ENCODE results near the gene PLEKHH2. TPM values are rescaled to one million over a fixed set of nuclear protein-coding genes. Genes with fewer than 3 reads are reported as not detected.

Gene PLEKHH2
- 1.2 and 1.8 TPM in 2 replicates for total RNA-seq

DNA sequence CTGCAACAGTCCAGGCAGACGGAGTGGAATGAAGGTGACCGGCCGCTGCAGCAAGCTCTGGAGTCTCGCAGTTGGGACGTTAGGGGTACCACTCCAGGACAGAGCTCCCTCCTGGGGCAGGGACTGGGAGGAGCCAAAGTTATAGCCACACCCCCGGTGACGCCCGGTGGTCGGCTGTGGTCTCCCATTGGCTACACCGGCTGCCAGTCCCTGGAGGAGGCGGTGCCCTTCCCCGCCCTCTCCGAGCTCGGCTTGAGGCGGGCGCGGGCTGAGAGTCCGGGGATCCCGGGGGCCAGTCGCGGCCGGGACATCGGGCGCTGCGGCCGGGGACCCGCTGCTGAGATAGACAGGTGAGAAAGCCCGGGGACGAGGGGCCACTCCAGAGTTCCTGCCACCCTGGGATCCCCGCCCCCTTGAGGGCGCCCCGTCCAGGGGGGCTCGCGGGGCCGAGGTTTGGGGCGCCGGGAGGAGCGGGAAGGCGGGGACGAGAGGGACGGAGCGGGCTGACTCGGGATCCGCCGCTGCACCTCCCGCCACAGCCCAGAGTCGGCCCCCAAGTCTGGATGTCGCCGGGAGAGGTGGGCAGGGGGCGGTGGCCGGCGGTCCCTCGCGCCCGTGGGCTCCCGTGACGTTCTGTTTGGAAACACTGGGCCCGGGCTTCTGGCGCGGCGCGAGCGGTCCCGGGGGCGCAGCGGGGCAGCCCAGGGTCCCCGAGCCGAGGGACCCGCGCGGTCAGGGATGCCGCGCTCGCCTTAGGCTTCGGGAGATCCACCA, at the start of gene PLEKHH2:
Gene PLEKHH2 (plus strand): TSS at position 231 of the 774 bp plus-strand sequence. CDS start 7,414 bp downstream, outside the sequence.

DNA sequence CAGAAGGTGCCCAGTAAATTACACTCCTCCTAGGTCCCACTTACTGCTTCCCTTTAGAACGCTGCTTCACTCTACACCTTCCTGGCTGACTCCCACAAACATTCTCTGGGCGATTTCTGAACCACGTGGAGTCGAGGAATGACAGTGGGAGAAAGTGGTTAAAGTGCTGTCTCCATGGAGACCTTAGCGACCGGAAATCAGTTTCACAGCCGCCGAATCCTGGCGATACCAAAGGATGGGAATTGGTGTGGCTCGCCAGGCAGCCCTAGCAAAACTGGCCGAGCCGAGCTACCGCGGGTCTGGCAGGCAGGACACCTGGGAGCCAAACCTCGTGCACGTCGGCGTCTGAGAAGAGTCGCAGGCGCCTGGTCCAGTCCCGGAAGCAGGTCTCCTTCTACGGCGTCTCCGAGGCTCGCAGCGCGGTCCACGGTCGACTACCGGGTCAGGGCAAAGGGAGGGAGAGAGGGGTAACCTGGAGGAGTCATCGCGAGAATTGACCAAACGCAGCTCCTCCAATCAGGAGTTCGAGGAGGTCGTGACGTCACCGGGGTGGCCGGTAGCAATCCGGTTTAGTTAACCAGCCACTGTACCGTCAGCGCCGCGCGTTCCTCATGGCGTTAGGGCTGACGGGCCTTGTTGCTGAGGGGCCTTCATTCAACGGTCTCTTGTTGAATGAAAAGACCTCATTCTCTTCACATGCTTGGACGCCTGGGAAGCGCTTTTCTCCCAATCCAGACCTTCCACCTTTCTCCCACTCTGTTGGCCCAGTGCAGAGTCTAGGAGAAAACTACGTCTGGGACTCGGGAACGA, 41.3 kb upstream of the PLEKHH2 start, which contains the start of gene THADA:
Gene THADA (minus strand): TSS at position 436 of the 810 bp plus-strand sequence. CDS start 3,646 bp downstream, outside the sequence.

DNA sequence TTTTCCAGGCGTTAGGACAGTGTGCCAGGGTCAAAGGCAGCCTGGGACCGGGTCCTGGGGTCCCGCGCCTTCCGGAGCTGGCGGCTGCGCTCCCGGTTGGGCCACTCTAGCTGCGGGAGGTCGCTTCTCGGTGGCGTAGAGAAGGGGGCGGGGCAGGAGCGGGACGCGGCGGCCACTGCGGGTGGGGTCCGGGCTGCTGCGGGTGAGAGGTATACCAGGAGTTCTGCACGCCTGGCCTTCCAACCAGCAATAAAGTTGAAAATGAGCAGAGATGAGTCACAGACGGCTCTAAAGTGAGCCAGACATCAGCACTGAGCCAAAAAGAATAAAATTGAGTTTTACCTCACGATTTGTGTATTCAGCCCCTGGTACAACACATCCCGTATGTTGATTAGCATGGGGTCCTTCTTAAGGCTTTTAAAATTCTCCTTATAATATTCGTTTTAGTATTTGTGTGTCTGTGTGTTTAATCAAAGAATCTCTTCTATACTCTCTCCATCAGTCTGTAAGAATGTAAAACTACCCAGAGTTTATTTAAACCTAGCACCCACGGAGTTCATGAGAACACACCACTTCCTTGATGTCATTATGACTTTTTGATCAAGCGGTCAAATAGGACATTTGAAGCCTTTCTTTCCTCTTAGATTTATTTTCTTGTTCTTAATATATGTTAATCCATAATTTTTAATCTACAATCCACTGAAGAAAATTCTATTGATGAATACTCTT, 39.4 kb downstream of the PLEKHH2 start, which contains the start of gene C1GALT1C1L:
Gene C1GALT1C1L (minus strand): TSS at position 108 of the 729 bp plus-strand sequence. CDS start 107 bp downstream, at position 1.

GRCh38 chr2:43773876-43774613, 137.0 kb downstream of the PLEKHH2 start, which contains the start of gene DYNC2LI1:
TSS of gene DYNC2LI1 (plus strand) at chr2:43774039. CDS start at chr2:43774139, 100 bp downstream.

Small RNA genes lying within 50 kb of the gene (small RNA-seq; reads per million reads assigned to genes)
- gene RF00019 (not detected), gene RN7SKP66 (not detected)

Other genes starting within 250 kb of the PLEKHH2 start
- gene THADA, start 41.2 kb upstream of the PLEKHH2 start, total RNA-seq: 24.7 and 32.1 TPM in 2 replicates
- gene C1GALT1C1L, start 39.2 kb downstream of the PLEKHH2 start, total RNA-seq: 1.2 and 1.3 TPM in 2 replicates
- 13.9 and 19.6 TPM in 2 replicates for gene DYNC2LI1, start 136.8 kb downstream of the PLEKHH2 start, total RNA-seq
- not detected in 2 replicates for gene ABCG5, start 201.6 kb downstream of the PLEKHH2 start, total RNA-seq
- not detected in 2 replicates for gene ABCG8, start 201.7 kb downstream of the PLEKHH2 start, total RNA-seq